ENCODE measurements around the gene CTIF. TPM values are rescaled to one million over a fixed set of nuclear protein-coding genes. Genes with fewer than 3 reads are reported as not detected.

The CTIF gene
- polyA plus RNA-seq, 4 donors, result 8.1 to 22.6 (median 11.3) TPM

- 78 to 96% (median 93%) methylated on average over 40 to 43 of the region's 43 CpGs for WGBS, 3 donors
- Histone ChIP-seq H3K4me1 (ENCODE audit: control insufficient read depth in 3 of 3, insufficient read depth in 2 of 3, low read depth in 1 of 3, low read length in 2 of 3) (peaks cover 0 to 5% (median 0%) of the 10 kb centered on the region in 3 donors), H3K27ac (ENCODE audit: low read depth in 1 of 3, low read length in 2 of 3) (no peak overlapping the region), H3K36me3 (ENCODE audit: control insufficient read depth in 3 of 3, insufficient read depth in 2 of 3, low read depth in 1 of 3, low read length in 3 of 3) (peaks cover 0 to 53% (median 0%) of the 10 kb centered on the region in 3 donors), H3K9me3 (ENCODE audit: control insufficient read depth in 2 of 2, insufficient read depth in 1 of 2, low read depth in 1 of 2, low read length in 1 of 2) (no peaks in the 10 kb centered on the region), H3K4me3 (ENCODE audit: low read depth in 1 of 3, low read length in 3 of 3) (no peak overlapping the region), H3K27me3 (ENCODE audit: control insufficient read depth in 3 of 3, insufficient read depth in 3 of 3, low read length in 3 of 3) (no peaks in the 10 kb centered on the region)
- FAIRE-seq (no peak), DNase-seq (no peak)
Observed at GRCh38 chr18:48859311-48860268, 320.8 kb downstream of the CTIF start.

GRCh38 chr18:48860269-48861180, 321.7 kb downstream of the CTIF start:
- no peak for FAIRE-seq
- WGBS, 3 donors, result 89% methylated on average over 28 of the region's 28 CpGs
- DNase-seq, result no peak

GRCh38 chr18:48861181-48861708, 322.4 kb downstream of the CTIF start:
- no peaks in the 10 kb centered on the region for H3K27me3 ChIP-seq (ENCODE audit: control insufficient read depth in 3 of 3, insufficient read depth in 3 of 3, low read length in 3 of 3)
- H3K4me3 ChIP-seq (ENCODE audit: low read depth in 1 of 3, low read length in 3 of 3), result no peak overlapping the region
- peaks cover 0 to 4% of the 10 kb centered on the region in 2 donors for H3K9me3 ChIP-seq (ENCODE audit: control insufficient read depth in 2 of 2, insufficient read depth in 1 of 2, low read depth in 1 of 2, low read length in 1 of 2)
- DNase-seq, result no peak
- no peak overlapping the region for H3K27ac ChIP-seq (ENCODE audit: low read depth in 1 of 3, low read length in 2 of 3)
- peaks cover 0 to 5% (median 0%) of the 10 kb centered on the region in 3 donors for H3K4me1 ChIP-seq (ENCODE audit: control insufficient read depth in 3 of 3, insufficient read depth in 2 of 3, low read depth in 1 of 3, low read length in 2 of 3)
- H3K36me3 ChIP-seq (ENCODE audit: control insufficient read depth in 3 of 3, insufficient read depth in 2 of 3, low read depth in 1 of 3, low read length in 3 of 3), result peaks cover 0 to 48% (median 0%) of the 10 kb centered on the region in 3 donors
- no peak for FAIRE-seq
- 81 to 87% (median 83%) methylated on average over 15 of the region's 15 CpGs for WGBS, 3 donors

More at GRCh38 chr18:48860269-48861180, 321.7 kb downstream of the CTIF start:
- Histone ChIP-seq H3K27me3 (ENCODE audit: control insufficient read depth in 3 of 3, insufficient read depth in 3 of 3, low read length in 3 of 3) (no peaks in the 10 kb centered on the region), H3K9me3 (ENCODE audit: control insufficient read depth in 2 of 2, insufficient read depth in 1 of 2, low read depth in 1 of 2, low read length in 1 of 2) (no peaks in the 10 kb centered on the region), H3K4me1 (ENCODE audit: control insufficient read depth in 3 of 3, insufficient read depth in 2 of 3, low read depth in 1 of 3, low read length in 2 of 3) (peaks cover 0 to 5% (median 0%) of the 10 kb centered on the region in 3 donors), H3K4me3 (ENCODE audit: low read depth in 1 of 3, low read length in 3 of 3) (no peak overlapping the region), H3K27ac (ENCODE audit: low read depth in 1 of 3, low read length in 2 of 3) (no peak overlapping the region), H3K36me3 (ENCODE audit: control insufficient read depth in 3 of 3, insufficient read depth in 2 of 3, low read depth in 1 of 3, low read length in 3 of 3) (peaks cover 0 to 50% (median 0%) of the 10 kb centered on the region in 3 donors)

- Histone ChIP-seq H3K27ac (ENCODE audit: low read depth in 1 of 3, low read length in 2 of 3) (no peak overlapping the region), H3K27me3 (ENCODE audit: control insufficient read depth in 3 of 3, insufficient read depth in 3 of 3, low read length in 3 of 3) (no peaks in the 10 kb centered on the region), H3K9me3 (ENCODE audit: control insufficient read depth in 2 of 2, insufficient read depth in 1 of 2, low read depth in 1 of 2, low read length in 1 of 2) (peaks cover 0 to 6% of the 10 kb centered on the region in 2 donors), H3K4me3 (ENCODE audit: low read depth in 1 of 3, low read length in 3 of 3) (no peak overlapping the region), H3K36me3 (ENCODE audit: control insufficient read depth in 3 of 3, insufficient read depth in 2 of 3, low read depth in 1 of 3, low read length in 3 of 3) (peaks cover 0 to 45% (median 0%) of the 10 kb centered on the region in 3 donors), H3K4me1 (ENCODE audit: control insufficient read depth in 3 of 3, insufficient read depth in 2 of 3, low read depth in 1 of 3, low read length in 2 of 3) (peaks cover 0 to 5% (median 0%) of the 10 kb centered on the region in 3 donors)
- DNase-seq (no peak), FAIRE-seq (no peak)
- 93 to 97% (median 93%) methylated on average over 16 of the region's 16 CpGs for WGBS, 3 donors
Observed at GRCh38 chr18:48862132-48862531, 323.3 kb downstream of the CTIF start.

- H3K36me3 ChIP-seq (ENCODE audit: control insufficient read depth in 3 of 3, insufficient read depth in 2 of 3, low read depth in 1 of 3, low read length in 3 of 3), result peaks cover 0 to 38% (median 0%) of the 10 kb centered on the region in 3 donors
- no peak overlapping the region for H3K4me3 ChIP-seq (ENCODE audit: low read depth in 1 of 3, low read length in 3 of 3)
- DNase-seq (no peak), FAIRE-seq (no peak)
- WGBS, 3 donors, result 86 to 94% (median 92%) methylated on average over 22 of the region's 22 CpGs
- H3K27ac ChIP-seq (ENCODE audit: low read depth in 1 of 3, low read length in 2 of 3), result no peak overlapping the region
- H3K27me3 ChIP-seq (ENCODE audit: control insufficient read depth in 3 of 3, insufficient read depth in 3 of 3, low read length in 3 of 3), result no peaks in the 10 kb centered on the region
- peaks cover 0 to 6% of the 10 kb centered on the region in 2 donors for H3K9me3 ChIP-seq (ENCODE audit: control insufficient read depth in 2 of 2, insufficient read depth in 1 of 2, low read depth in 1 of 2, low read length in 1 of 2)
- H3K4me1 ChIP-seq (ENCODE audit: control insufficient read depth in 3 of 3, insufficient read depth in 2 of 3, low read depth in 1 of 3, low read length in 2 of 3), result peaks cover 0 to 5% (median 0%) of the 10 kb centered on the region in 3 donors
Observed at GRCh38 chr18:48862678-48863270, 323.9 kb downstream of the CTIF start.

- Histone ChIP-seq H3K27me3 (ENCODE audit: control insufficient read depth in 3 of 3, insufficient read depth in 3 of 3, low read length in 3 of 3) (no peaks in the 10 kb centered on the region), H3K4me3 (ENCODE audit: low read depth in 1 of 3, low read length in 3 of 3) (no peak overlapping the region)
- FAIRE-seq, result no peak
Observed at GRCh38 chr18:48863432-48864065, 324.7 kb downstream of the CTIF start.

GRCh38 chr18:48864876-48865275, 326.0 kb downstream of the CTIF start:
- H3K27ac ChIP-seq (ENCODE audit: low read depth in 1 of 3, low read length in 2 of 3), result no peak overlapping the region
- H3K4me3 ChIP-seq (ENCODE audit: low read depth in 1 of 3, low read length in 3 of 3), result no peak overlapping the region
- H3K27me3 ChIP-seq (ENCODE audit: control insufficient read depth in 3 of 3, insufficient read depth in 3 of 3, low read length in 3 of 3), result no peaks in the 10 kb centered on the region
- WGBS, 3 donors, result 94 to 97% (median 96%) methylated on average over 15 of the region's 15 CpGs
- peaks cover 0 to 6% (median 0%) of the 10 kb centered on the region in 3 donors for H3K4me1 ChIP-seq (ENCODE audit: control insufficient read depth in 3 of 3, insufficient read depth in 2 of 3, low read depth in 1 of 3, low read length in 2 of 3)
- FAIRE-seq, result no peak
- peaks cover 0 to 22% (median 0%) of the 10 kb centered on the region in 3 donors for H3K36me3 ChIP-seq (ENCODE audit: control insufficient read depth in 3 of 3, insufficient read depth in 2 of 3, low read depth in 1 of 3, low read length in 3 of 3)
- DNase-seq, result no peak
- peaks cover 0 to 6% of the 10 kb centered on the region in 2 donors for H3K9me3 ChIP-seq (ENCODE audit: control insufficient read depth in 2 of 2, insufficient read depth in 1 of 2, low read depth in 1 of 2, low read length in 1 of 2)

More at GRCh38 chr18:48863432-48864065, 324.7 kb downstream of the CTIF start:
- 91 to 94% (median 91%) methylated on average over 8 of the region's 8 CpGs for WGBS, 3 donors
- peaks cover 0 to 6% of the 10 kb centered on the region in 2 donors for H3K9me3 ChIP-seq (ENCODE audit: control insufficient read depth in 2 of 2, insufficient read depth in 1 of 2, low read depth in 1 of 2, low read length in 1 of 2)
- H3K4me1 ChIP-seq (ENCODE audit: control insufficient read depth in 3 of 3, insufficient read depth in 2 of 3, low read depth in 1 of 3, low read length in 2 of 3), result peaks cover 0 to 5% (median 0%) of the 10 kb centered on the region in 3 donors
- no peak for DNase-seq
- H3K36me3 ChIP-seq (ENCODE audit: control insufficient read depth in 3 of 3, insufficient read depth in 2 of 3, low read depth in 1 of 3, low read length in 3 of 3), result peaks cover 0 to 31% (median 0%) of the 10 kb centered on the region in 3 donors
- H3K27ac ChIP-seq (ENCODE audit: low read depth in 1 of 3, low read length in 2 of 3), result no peak overlapping the region

All from small intestine (tissue), 7 donors.